ENCODE data around the gene MAP3K13. TPM values are rescaled to one million over a fixed set of nuclear protein-coding genes. Genes with fewer than 3 reads are reported as not detected.

The MAP3K13 gene
- total RNA-seq, 1 experiment from 2014 or later: 21.0 TPM

DNA sequence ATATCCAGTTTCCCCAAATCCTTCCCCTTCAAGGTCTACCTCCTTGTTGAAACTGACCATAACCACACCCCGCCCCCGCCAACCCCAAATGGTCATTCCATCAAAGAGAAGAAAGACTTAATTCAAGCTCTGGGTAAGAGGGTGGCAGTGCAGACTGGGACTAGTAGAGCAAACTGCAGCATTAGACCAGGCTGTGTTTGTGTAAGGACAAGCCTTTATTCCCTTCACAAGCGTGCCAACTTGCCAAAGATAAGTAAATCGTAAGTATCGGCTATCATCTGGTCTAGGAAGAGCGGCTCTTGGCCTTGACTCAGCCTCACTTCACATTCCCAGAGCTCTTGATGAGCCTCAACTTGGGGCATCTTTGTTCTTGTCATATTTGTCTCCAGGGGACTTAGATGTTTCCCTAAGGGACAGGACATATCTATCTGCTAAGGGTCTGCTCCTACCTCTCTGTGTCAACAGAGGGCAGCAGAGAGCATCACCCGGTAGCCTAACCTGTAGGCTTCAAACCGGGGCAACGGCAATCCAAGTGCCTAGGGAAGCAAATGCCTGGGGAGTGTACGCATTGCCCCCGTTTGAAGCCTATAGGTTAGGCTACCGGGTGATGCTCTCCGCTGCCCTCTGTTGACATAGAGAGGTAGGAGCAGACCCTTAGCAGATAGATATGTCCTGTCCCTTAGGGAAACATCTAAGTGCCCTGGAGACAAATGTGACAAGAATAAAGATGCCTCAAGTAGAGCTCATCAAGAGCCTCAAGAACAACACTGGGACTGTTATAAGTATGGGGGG lies 8.9 kb upstream of the MAP3K13 start:
- Histone ChIP-seq H3K27ac (ENCODE audit: low read depth, low read length) (no peak overlapping the region), H4K20me1 (ENCODE audit: insufficient read depth) (no peaks in the 10 kb centered on the region), H3K36me3 (ENCODE audit: control insufficient read depth in 1 of 2, insufficient read depth in 2 of 2, low read length in 2 of 2) (no peaks in the 10 kb centered on the region), H2AFZ (ENCODE audit: low read depth, low read length, poor library complexity, severe bottlenecking) (no peak overlapping the region), H3K4me3 (replicated peaks in 1 of 2; ENCODE audit: low read depth in 1 of 2, low read length in 2 of 2) (no peak overlapping the region), H3K9me2 (ENCODE audit: insufficient read depth) (no peaks in the 10 kb centered on the region), H3K27me3 (ENCODE audit: insufficient read depth, low read length) (no peaks in the 10 kb centered on the region), H3K9ac (ENCODE audit: low read length) (no peak overlapping the region), H3K4me2 (ENCODE audit: low read length) (no peak overlapping the region), H3K4me1 (ENCODE audit: control insufficient read depth in 1 of 2, insufficient read depth in 2 of 2, low read length in 2 of 2) (peaks cover 0 to 17% of the 10 kb centered on the region in 2 experiments; a peak in 2 of 4 replicates), H3K9me3 (ENCODE audit: control insufficient read depth in 1 of 2, insufficient read depth in 1 of 2, low read depth in 1 of 2, low read length in 2 of 2) (no peaks in the 10 kb centered on the region), H3K79me2 (ENCODE audit: insufficient read depth, low read length) (no peaks in the 10 kb centered on the region)
- CTCF ChIA-PET: no interaction called here
- POLR2A ChIA-PET: no interaction called here
- BruUV-seq (replicated peaks): no TSS peak
- intact Hi-C loops (cut with micrococcal nuclease): loop anchor here (5.0 kb wide), 2 partner anchors 203 to 223 kb away; no protein-coding TSS in a partner anchor
- peak; percentile 99 for ATAC-seq
- TF ChIP-seq YY1 (IDR thresholded peaks at IDR 0.05; ENCODE audit: extremely low read depth, insufficient replicate concordance, low read depth, low read length) (no peak), SP1 (IDR thresholded peaks at IDR 0.05; ENCODE audit: low read depth) (no peak), ELF1 (IDR thresholded peaks at IDR 0.05; ENCODE audit: borderline replicate concordance, low read depth) (no peak), CBX3 (IDR thresholded peaks at IDR 0.05; ENCODE audit: low read depth) (0 out of 2 replicates have a peak, but pooled peaks have one; percentile 30), EGR1 (IDR thresholded peaks at IDR 0.05; ENCODE audit: low read depth) (no peak), ZFX (IDR thresholded peaks at IDR 0.05) (no peak), JUND (IDR thresholded peaks at IDR 0.05) (no peak), RAD21 (IDR thresholded peaks at IDR 0.05; ENCODE audit: low read depth) (peak; percentile 60), ZNF274 (IDR thresholded peaks at IDR 0.05; ENCODE audit: low read depth, low read length) (no peak)
- TF ChIP-seq, protein P1, sequence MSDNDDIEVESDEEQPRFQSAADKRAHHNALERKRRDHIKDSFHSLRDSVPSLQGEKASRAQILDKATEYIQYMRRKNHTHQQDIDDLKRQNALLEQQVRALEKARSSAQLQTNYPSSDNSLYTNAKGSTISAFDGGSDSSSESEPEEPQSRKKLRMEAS (IDR thresholded peaks at IDR 0.05): no peak
- TF ChIP-seq, protein P2, sequence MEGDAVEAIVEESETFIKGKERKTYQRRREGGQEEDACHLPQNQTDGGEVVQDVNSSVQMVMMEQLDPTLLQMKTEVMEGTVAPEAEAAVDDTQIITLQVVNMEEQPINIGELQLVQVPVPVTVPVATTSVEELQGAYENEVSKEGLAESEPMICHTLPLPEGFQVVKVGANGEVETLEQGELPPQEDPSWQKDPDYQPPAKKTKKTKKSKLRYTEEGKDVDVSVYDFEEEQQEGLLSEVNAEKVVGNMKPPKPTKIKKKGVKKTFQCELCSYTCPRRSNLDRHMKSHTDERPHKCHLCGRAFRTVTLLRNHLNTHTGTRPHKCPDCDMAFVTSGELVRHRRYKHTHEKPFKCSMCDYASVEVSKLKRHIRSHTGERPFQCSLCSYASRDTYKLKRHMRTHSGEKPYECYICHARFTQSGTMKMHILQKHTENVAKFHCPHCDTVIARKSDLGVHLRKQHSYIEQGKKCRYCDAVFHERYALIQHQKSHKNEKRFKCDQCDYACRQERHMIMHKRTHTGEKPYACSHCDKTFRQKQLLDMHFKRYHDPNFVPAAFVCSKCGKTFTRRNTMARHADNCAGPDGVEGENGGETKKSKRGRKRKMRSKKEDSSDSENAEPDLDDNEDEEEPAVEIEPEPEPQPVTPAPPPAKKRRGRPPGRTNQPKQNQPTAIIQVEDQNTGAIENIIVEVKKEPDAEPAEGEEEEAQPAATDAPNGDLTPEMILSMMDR (IDR thresholded peaks at IDR 0.05 in 2 of 3, conservative IDR thresholded peaks at IDR 0.05 in 1 of 3; ENCODE audit: borderline replicate concordance in 1 of 3, insufficient read depth in 1 of 3, low read depth in 2 of 3, low read length in 2 of 3): peak; percentile 63 to 88 (median 68); a peak in 5 of 6 replicates
- DNase-seq (ENCODE audit: low read depth, low spot score): peak; percentile 92
- RAD21 ChIA-PET (ENCODE audit: low non-redundant PET in 1 of 2, low total read pairs in 2 of 2, uncharacterized antibody in 2 of 2, unreplicated experiment in 2 of 2): no interaction called here

All from HCT116 (cell line).